ENCODE measurements around the gene KIFC1.

GRCh38 chr6:33390173-33390572 lies 1.4 kb upstream of the KIFC1 start:
- TF ChIP-seq ATF2 (CRISPR knock-in tag; IDR thresholded peaks at IDR 0.05) (no peak), ZNF398 (CRISPR knock-in tag; IDR thresholded peaks at IDR 0.05) (no peak), KAT7 (CRISPR knock-in tag; IDR thresholded peaks at IDR 0.05; ENCODE audit: borderline replicate concordance) (no peak), HIVEP1 (CRISPR knock-in tag; IDR thresholded peaks at IDR 0.05) (no peak), ZNF274 (IDR thresholded peaks at IDR 0.05; ENCODE audit: borderline replicate concordance, low read depth, low read length) (no peak), HMGXB4 (CRISPR knock-in tag; IDR thresholded peaks at IDR 0.05) (no peak), ZNF174 (CRISPR knock-in tag; IDR thresholded peaks at IDR 0.05) (no peak), ETV6 (IDR thresholded peaks at IDR 0.05; ENCODE audit: borderline replicate concordance in 1 of 2, low read depth in 2 of 2, low read length in 1 of 2) (no peak), ETV6 (CRISPR knock-in tag; IDR thresholded peaks at IDR 0.05; ENCODE audit: borderline replicate concordance) (no peak)
- TF ChIP-seq, protein P1, sequence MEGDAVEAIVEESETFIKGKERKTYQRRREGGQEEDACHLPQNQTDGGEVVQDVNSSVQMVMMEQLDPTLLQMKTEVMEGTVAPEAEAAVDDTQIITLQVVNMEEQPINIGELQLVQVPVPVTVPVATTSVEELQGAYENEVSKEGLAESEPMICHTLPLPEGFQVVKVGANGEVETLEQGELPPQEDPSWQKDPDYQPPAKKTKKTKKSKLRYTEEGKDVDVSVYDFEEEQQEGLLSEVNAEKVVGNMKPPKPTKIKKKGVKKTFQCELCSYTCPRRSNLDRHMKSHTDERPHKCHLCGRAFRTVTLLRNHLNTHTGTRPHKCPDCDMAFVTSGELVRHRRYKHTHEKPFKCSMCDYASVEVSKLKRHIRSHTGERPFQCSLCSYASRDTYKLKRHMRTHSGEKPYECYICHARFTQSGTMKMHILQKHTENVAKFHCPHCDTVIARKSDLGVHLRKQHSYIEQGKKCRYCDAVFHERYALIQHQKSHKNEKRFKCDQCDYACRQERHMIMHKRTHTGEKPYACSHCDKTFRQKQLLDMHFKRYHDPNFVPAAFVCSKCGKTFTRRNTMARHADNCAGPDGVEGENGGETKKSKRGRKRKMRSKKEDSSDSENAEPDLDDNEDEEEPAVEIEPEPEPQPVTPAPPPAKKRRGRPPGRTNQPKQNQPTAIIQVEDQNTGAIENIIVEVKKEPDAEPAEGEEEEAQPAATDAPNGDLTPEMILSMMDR (IDR thresholded peaks at IDR 0.05 in 2 of 3, conservative IDR thresholded peaks at IDR 0.05 in 1 of 3; ENCODE audit: insufficient read depth in 2 of 3, low read depth in 1 of 3, low read length in 3 of 3) = no peak
